HCT116 (cell line): ENCODE data around the gene OPCML. TPM values are rescaled to one million over a fixed set of nuclear protein-coding genes. Genes with fewer than 3 reads are reported as not detected.

Source experiments
- ATAC-seq: fragments of 200-7000 bp; cut with Tn5 transposase; 2 replicates; pipeline ENCODE4 v1.9.1; 2020; ENCODE audit warnings: mild to moderate bottlenecking, moderate library complexity
- BruUV-seq: library from RNA; stranded (reverse); fragments of 400-500 nt; replicated peaks from 2 replicates; lab custom pipeline; 2021; lab: Mats Ljungman, UMichigan
- CTCF ChIA-PET: fragments of 300-600 bp; sonication (Branson Sonifier 250); formaldehyde crosslinking; loops from one replicate; lab custom pipeline; 2021; ENCODE audit warnings: antibody characterized with exemption; lab: Charles Lee
- POLR2A ChIA-PET: fragments of 300-600, 350-600 bp; sonication (Branson Sonifier 250); formaldehyde crosslinking; loops from one replicate; lab custom pipeline; 2021; ENCODE audit warnings: antibody characterized with exemption; lab: Charles Lee
- RAD21 ChIA-PET, 2 experiments: fragments of 300-600 bp; sonication (Branson Sonifier 250); formaldehyde crosslinking; loops; one replicate each; lab custom pipeline; 2023; ENCODE audit warnings: low total read pairs in 2 of 2; ENCODE audit not compliant: uncharacterized antibody in 2 of 2, unreplicated experiment in 2 of 2, low non-redundant PET in 1 of 2; lab: Charles Lee
- DNase-seq: peaks from one replicate; pipeline ENCODE4 v3.0.0-alpha.2; 2010; ENCODE audit warnings: low read depth, low spot score
- H2AFZ ChIP-seq: fragments of 200-600 bp; shearing (Covaris generic), sonication (generic); 2 replicates; pipeline ENCODE4 v1.6.1; 2017; ENCODE audit warnings: low read depth, mixed run types, mixed read lengths, antibody characterized with exemption, low read length; ENCODE audit not compliant: poor library complexity, severe bottlenecking
- H3K27ac ChIP-seq: 2 replicates; pipeline ENCODE4 v1.5.1; 2012; ENCODE audit warnings: low read depth, low read length
- H3K27me3 ChIP-seq: fragments of 200-600 bp; sonication (generic); 2 replicates; pipeline ENCODE4 v1.6.1; 2016; ENCODE audit warnings: mixed run types, low read length, mixed read lengths; ENCODE audit not compliant: insufficient read depth
- H3K36me3 ChIP-seq, 2 experiments: fragments of 200-500 bp in 1 of 2; fragments of 200-600 bp in 1 of 2; sonication (Bioruptor generic) in 1 of 2; sonication (generic) in 1 of 2; 2 replicates each; pipeline versions ENCODE4 v1.5.1 to v1.6.1; 2014 to 2016; ENCODE audit warnings: low read length in 2 of 2, inconsistent platforms in 1 of 2, mixed read lengths in 1 of 2, mixed run types in 1 of 2; ENCODE audit not compliant: insufficient read depth in 2 of 2, control insufficient read depth in 1 of 2
- H3K4me1 ChIP-seq, 2 experiments: fragments of 200-600 bp in 1 of 2; sonication (generic) in 1 of 2; 2 replicates each; pipeline versions ENCODE4 v1.5.1 to v1.6.1; 2012 to 2017; ENCODE audit warnings: low read length in 2 of 2, inconsistent platforms in 1 of 2, mild to moderate bottlenecking in 1 of 2, mixed read lengths in 1 of 2, mixed run types in 1 of 2, moderate library complexity in 1 of 2; ENCODE audit not compliant: insufficient read depth in 2 of 2, control insufficient read depth in 1 of 2
- H3K4me2 ChIP-seq: fragments of 200-600 bp; sonication (generic); 2 replicates; pipeline ENCODE4 v1.6.1; 2017; ENCODE audit warnings: mixed run types, low read length, mixed read lengths
- H3K4me3 ChIP-seq, 2 experiments: fragments of 200-600 bp in 1 of 2; sonication (generic) in 1 of 2; replicated peaks in 1 of 2; 2 replicates each; pipeline ENCODE4 v1.5.1; 2011 to 2016; ENCODE audit warnings: low read length in 2 of 2, control low read depth in 1 of 2, low read depth in 1 of 2, mild to moderate bottlenecking in 1 of 2, mixed read lengths in 1 of 2, mixed run types in 1 of 2
- H3K79me2 ChIP-seq: fragments of 200-600 bp; sonication (generic); 2 replicates; pipeline ENCODE4 v1.6.1; 2017; ENCODE audit warnings: mild to moderate bottlenecking, mixed run types, low read length, moderate library complexity, mixed read lengths; ENCODE audit not compliant: insufficient read depth
- H3K9ac ChIP-seq: fragments of 200-600 bp; sonication (generic); 2 replicates; pipeline ENCODE4 v1.6.1; 2016; ENCODE audit warnings: low read length, mixed read lengths
- H3K9me2 ChIP-seq: fragments of 200-600 bp; sonication (generic), shearing (Covaris generic); 2 replicates; pipeline ENCODE4 v1.6.1; 2017; ENCODE audit warnings: mixed run types, mild to moderate bottlenecking, moderate library complexity; ENCODE audit not compliant: insufficient read depth
- H3K9me3 ChIP-seq, 2 experiments: fragments of 200-500 bp in 1 of 2; fragments of 200-600 bp in 1 of 2; sonication (Bioruptor generic) in 1 of 2; sonication (generic) in 1 of 2; 2 replicates each; pipeline ENCODE4 v1.6.1; 2014 to 2017; ENCODE audit warnings: low read length in 2 of 2, mixed read lengths in 2 of 2, inconsistent platforms in 1 of 2, low read depth in 1 of 2, mild to moderate bottlenecking in 1 of 2, mixed run types in 1 of 2, moderate library complexity in 1 of 2; ENCODE audit not compliant: control insufficient read depth in 1 of 2, insufficient read depth in 1 of 2
- H4K20me1 ChIP-seq: fragments of 200-600 bp; sonication (generic), shearing (Covaris generic); 2 replicates; pipeline ENCODE4 v1.6.1; 2017; ENCODE audit warnings: mixed run types, mild to moderate bottlenecking, moderate library complexity; ENCODE audit not compliant: insufficient read depth
- ATF3 ChIP-seq: IDR thresholded peaks from 2 replicates; pipeline ENCODE4 v1.6.1; 2012
- CBX3 ChIP-seq: IDR thresholded peaks from 2 replicates; pipeline ENCODE4 v1.6.1; 2012; ENCODE audit warnings: low read depth
- CEBPB ChIP-seq: IDR thresholded peaks from 2 replicates; pipeline ENCODE4 v1.6.1; 2012; ENCODE audit warnings: low read depth
- CTCF ChIP-seq, 3 experiments: fragments of 200-600 bp in 1 of 3; sonication (generic) in 1 of 3; IDR thresholded peaks in 2 of 3; conservative IDR thresholded peaks in 1 of 3; 2 replicates each; pipeline ENCODE4 v1.5.1; 2012 to 2017; ENCODE audit warnings: low read depth in 2 of 3, low read length in 2 of 3, antibody characterized with exemption in 1 of 3, borderline replicate concordance in 1 of 3, control low read depth in 1 of 3, mild to moderate bottlenecking in 1 of 3, mixed read lengths in 1 of 3, mixed run types in 1 of 3, moderate library complexity in 1 of 3; ENCODE audit not compliant: insufficient read depth in 1 of 3
- EGR1 ChIP-seq: IDR thresholded peaks from 2 replicates; pipeline ENCODE4 v1.6.1; 2012; ENCODE audit warnings: low read depth
- EZH2 ChIP-seq: fragments of 200-600 bp; sonication (generic); IDR thresholded peaks from 2 replicates; pipeline ENCODE4 v1.6.1; 2017; ENCODE audit warnings: antibody characterized with exemption, mixed run types
- FOSL1 ChIP-seq: IDR thresholded peaks from 2 replicates; pipeline ENCODE4 v1.6.1; 2012; ENCODE audit warnings: low read depth
- RAD21 ChIP-seq: IDR thresholded peaks from 2 replicates; pipeline ENCODE4 v1.6.1; 2012; ENCODE audit warnings: low read depth, mild to moderate bottlenecking
- SIN3A ChIP-seq: IDR thresholded peaks from 2 replicates; pipeline ENCODE4 v1.6.1; 2012; ENCODE audit warnings: low read depth
- ZBTB33 ChIP-seq: IDR thresholded peaks from 2 replicates; pipeline ENCODE4 v1.6.1; 2011; ENCODE audit warnings: mild to moderate bottlenecking, low read length, moderate library complexity; ENCODE audit not compliant: insufficient replicate concordance; ENCODE audit errors: extremely low read depth
- ZFX ChIP-seq: fragments of 450-650 bp; IDR thresholded peaks from 2 replicates; pipeline ENCODE4 v1.6.1; 2017
- ZNF274 ChIP-seq: fragments of 200-500 bp; sonication (Bioruptor generic); IDR thresholded peaks from 2 replicates; pipeline ENCODE4 v1.6.1; 2014; ENCODE audit warnings: mild to moderate bottlenecking, low read depth, low read length, inconsistent platforms
- intact Hi-C: fragments of 100-400 bp; cut with micrococcal nuclease; formaldehyde crosslinking; loops from 2 replicates; pipeline ENCODE4 v1.10.0; 2022
- total RNA-seq: library from RNA; stranded (reverse); gene quantifications from one replicate; pipeline ENCODE4 v1.2.1, GENCODE V29; 2021; ENCODE audit not compliant: unreplicated experiment

Gene OPCML
- total RNA-seq, 1 experiment from 2014 or later = not detected

GRCh38 chr11:132714859-132715440 lies 817.4 kb downstream of the OPCML start (continued):
- no peak for TF ChIP-seq ZBTB33
- no peak for TF ChIP-seq RAD21

- BruUV-seq = no TSS peak
- no peaks in the 10 kb centered on the region for H3K79me2 ChIP-seq
- RAD21 ChIA-PET = no interaction called here
- no peak overlapping the region for H2AFZ ChIP-seq
- no peaks in the 10 kb centered on the region for H3K36me3 ChIP-seq
- no peak overlapping the region for H3K4me2 ChIP-seq
- peaks cover 0 to 11% of the 10 kb centered on the region in 2 experiments; a peak in 2 of 4 replicates for H3K9me3 ChIP-seq
- H3K4me3 ChIP-seq = no peak overlapping the region
- TF ChIP-seq CTCF (IDR thresholded peaks at IDR 0.05 in 2 of 3, conservative IDR thresholded peaks at IDR 0.05 in 1 of 3; ENCODE audit: borderline replicate concordance in 1 of 3, insufficient read depth in 1 of 3, low read depth in 2 of 3, low read length in 2 of 3) = no peak
- TF ChIP-seq EZH2 = no peak
- no peak for TF ChIP-seq CEBPB
- TF ChIP-seq EGR1 = no peak
- TF ChIP-seq ATF3 = no peak
- no peak for TF ChIP-seq RAD21
- no peak for TF ChIP-seq ZNF274
- TF ChIP-seq CBX3 = no peak
- TF ChIP-seq ZFX = no peak
- TF ChIP-seq FOSL1 = no peak
- no peak for TF ChIP-seq SIN3A
- H4K20me1 ChIP-seq = no peaks in the 10 kb centered on the region
- H3K27ac ChIP-seq = no peak overlapping the region
- H3K4me1 ChIP-seq = no peaks in the 10 kb centered on the region
- H3K9me2 ChIP-seq = no peaks in the 10 kb centered on the region
- ATAC-seq (no peak), DNase-seq (no peak)
- no peak overlapping the region for H3K9ac ChIP-seq
- no peaks in the 10 kb centered on the region for H3K27me3 ChIP-seq
- CTCF ChIA-PET = no interaction called here
- intact Hi-C loops = no loop called here
- POLR2A ChIA-PET = no interaction called here
Observed at GRCh38 chr11:132712466-132712865, 819.8 kb downstream of the OPCML start.
